Brain microvascular endothelial cell (primary cell): ENCODE data around the gene RNF207.

ENCODE experiments used
- DNase-seq: peaks from one replicate; pipeline ENCODE4 v3.0.0-alpha.2; 2020
- H3K27ac ChIP-seq: fragments of 250-450 bp; sonication (Bioruptor Pico); 2 replicates; pipeline ENCODE4 v1.5.1; 2020; ENCODE audit warnings: mild to moderate bottlenecking, moderate library complexity
- H3K27me3 ChIP-seq: fragments of 250-450 bp; sonication (Bioruptor Pico); replicated peaks from 2 replicates; pipeline ENCODE4 v1.5.1; 2020; ENCODE audit warnings: mild to moderate bottlenecking
- H3K36me3 ChIP-seq: fragments of 250-450 bp; sonication (Bioruptor Pico); replicated peaks from 2 replicates; pipeline ENCODE4 v1.5.1; 2020; ENCODE audit warnings: mild to moderate bottlenecking
- H3K4me3 ChIP-seq: 2 replicates; pipeline ENCODE4 v1.5.1; 2011; ENCODE audit warnings: low read depth, mild to moderate bottlenecking, control low read depth, low read length, moderate library complexity
- in situ Hi-C: cut with HindIII; loops from 2 replicates; pipeline ENCODE4 v1.10.0; 2017; ENCODE audit warnings: low sequenced_read_pairs, low pct_ligation_motif_present
- TF ChIP-seq, protein P1 (sequence below): IDR thresholded peaks from 2 replicates; pipeline ENCODE4 v1.5.1; 2011; ENCODE audit warnings: low read depth, mild to moderate bottlenecking, moderate library complexity, low read length, control low read depth, inconsistent platforms; ENCODE audit errors: missing control alignments

The RNF207 gene

GRCh38 chr1:6251681-6252373 is 45.9 kb downstream of the RNF207 start:
- peaks cover 20% of the 10 kb centered on the region for H3K27me3 ChIP-seq
- H3K27ac ChIP-seq, result no peak overlapping the region
- H3K4me3 ChIP-seq, result no peak overlapping the region
- no peaks in the 10 kb centered on the region for H3K36me3 ChIP-seq
- DNase-seq, result no peak
- in situ Hi-C loops, result no loop called here
- TF ChIP-seq, protein P1, sequence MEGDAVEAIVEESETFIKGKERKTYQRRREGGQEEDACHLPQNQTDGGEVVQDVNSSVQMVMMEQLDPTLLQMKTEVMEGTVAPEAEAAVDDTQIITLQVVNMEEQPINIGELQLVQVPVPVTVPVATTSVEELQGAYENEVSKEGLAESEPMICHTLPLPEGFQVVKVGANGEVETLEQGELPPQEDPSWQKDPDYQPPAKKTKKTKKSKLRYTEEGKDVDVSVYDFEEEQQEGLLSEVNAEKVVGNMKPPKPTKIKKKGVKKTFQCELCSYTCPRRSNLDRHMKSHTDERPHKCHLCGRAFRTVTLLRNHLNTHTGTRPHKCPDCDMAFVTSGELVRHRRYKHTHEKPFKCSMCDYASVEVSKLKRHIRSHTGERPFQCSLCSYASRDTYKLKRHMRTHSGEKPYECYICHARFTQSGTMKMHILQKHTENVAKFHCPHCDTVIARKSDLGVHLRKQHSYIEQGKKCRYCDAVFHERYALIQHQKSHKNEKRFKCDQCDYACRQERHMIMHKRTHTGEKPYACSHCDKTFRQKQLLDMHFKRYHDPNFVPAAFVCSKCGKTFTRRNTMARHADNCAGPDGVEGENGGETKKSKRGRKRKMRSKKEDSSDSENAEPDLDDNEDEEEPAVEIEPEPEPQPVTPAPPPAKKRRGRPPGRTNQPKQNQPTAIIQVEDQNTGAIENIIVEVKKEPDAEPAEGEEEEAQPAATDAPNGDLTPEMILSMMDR, result no peak

DNA sequence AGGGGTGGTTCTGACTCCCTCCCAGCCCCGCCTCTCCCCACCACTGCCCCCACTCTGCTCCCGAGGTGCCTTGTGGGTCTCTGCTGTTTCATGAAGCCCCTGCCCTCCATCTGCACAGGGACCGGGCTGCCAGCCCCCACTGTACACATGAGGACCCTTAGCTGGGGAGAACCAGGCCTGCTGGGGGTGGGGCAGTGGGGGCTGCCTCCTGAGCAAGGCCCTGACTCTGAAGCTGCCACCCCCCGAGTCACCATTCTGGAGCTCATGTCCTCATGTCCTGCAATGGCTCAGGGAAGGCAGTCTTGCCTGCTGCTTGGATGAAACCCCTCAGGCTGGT is 46.4 kb downstream of the RNF207 start:
- DNase-seq, result no peak
- H3K27ac ChIP-seq, result no peak overlapping the region
- no peaks in the 10 kb centered on the region for H3K36me3 ChIP-seq
- in situ Hi-C loops, result no loop called here
- TF ChIP-seq, protein P1, result no peak
- H3K27me3 ChIP-seq, result peaks cover 20% of the 10 kb centered on the region
- no peak overlapping the region for H3K4me3 ChIP-seq

- TF ChIP-seq, protein P1, result no peak
- Histone ChIP-seq H3K27ac (no peak overlapping the region), H3K4me3 (no peak overlapping the region), H3K27me3 (peaks cover 20% of the 10 kb centered on the region), H3K36me3 (no peaks in the 10 kb centered on the region)
- in situ Hi-C loops, result no loop called here
- DNase-seq, result no peak
Observed at GRCh38 chr1:6253380-6253779, 47.5 kb downstream of the RNF207 start.

DNA sequence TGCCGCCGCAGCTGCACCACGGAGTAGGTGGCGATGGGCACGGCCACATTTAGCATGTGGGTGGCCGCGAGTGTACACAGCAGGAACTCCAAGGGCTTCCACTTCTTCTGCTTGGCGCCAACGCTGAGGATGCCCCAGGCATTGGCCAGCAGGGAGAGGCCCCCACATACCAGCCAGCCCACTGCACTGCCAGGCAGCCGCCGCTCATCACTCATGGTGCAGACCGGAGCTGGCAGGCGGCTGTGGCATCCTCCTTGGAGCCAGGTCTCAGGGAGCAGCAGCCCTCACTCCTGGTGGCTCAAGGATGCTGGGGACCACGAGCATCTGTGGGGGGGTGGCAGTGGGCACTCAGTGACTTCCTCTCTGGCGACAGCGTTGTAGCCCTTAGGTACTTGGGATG is 48.8 kb downstream of the RNF207 start:
- DNase-seq, result no peak
- in situ Hi-C loops, result no loop called here
- H3K27me3 ChIP-seq, result peaks cover 12% of the 10 kb centered on the region
- H3K36me3 ChIP-seq, result no peaks in the 10 kb centered on the region
- no peak overlapping the region for H3K4me3 ChIP-seq
- TF ChIP-seq, protein P1, result no peak
- no peak overlapping the region for H3K27ac ChIP-seq

- no peaks in the 10 kb centered on the region for H3K36me3 ChIP-seq
- H3K27ac ChIP-seq, result no peak overlapping the region
- DNase-seq, result no peak
- TF ChIP-seq, protein P1, result no peak
- in situ Hi-C loops, result no loop called here
- H3K4me3 ChIP-seq, result no peak overlapping the region
- H3K27me3 ChIP-seq, result no peaks in the 10 kb centered on the region
Observed at GRCh38 chr1:6256645-6257044, 50.7 kb downstream of the RNF207 start.

GRCh38 chr1:6257541-6258069 is 51.7 kb downstream of the RNF207 start:
- in situ Hi-C loops, result no loop called here
- TF ChIP-seq, protein P1, result no peak
- no peak overlapping the region for H3K4me3 ChIP-seq
- H3K27ac ChIP-seq, result no peak overlapping the region
- H3K27me3 ChIP-seq, result no peaks in the 10 kb centered on the region
- H3K36me3 ChIP-seq, result no peaks in the 10 kb centered on the region
- DNase-seq, result no peak
